Adrenal gland (tissue), 12 donors: ENCODE results near the gene GGTA1. TPM values are rescaled to one million over a fixed set of nuclear protein-coding genes. Genes with fewer than 3 reads are reported as not detected.
A peak's percentile ranks its signal among the peaks of the same experiment; 100 is the strongest.
"Not testable (repeated sequence)": the region's sequence is repeated elsewhere in the genome, so short reads cannot be mapped to it uniquely, and the experiment has no call there.

Source experiments
- DNase-seq, 7 donors: peaks; one replicate each; pipeline ENCODE4 v3.0.0-alpha.2; 2019 to 2020
- H3K27ac ChIP-seq, 5 donors: fragments of 200-600 bp; sonication (generic) in 4 of 5; 1 replicate in 3 of 5; 2 replicates in 2 of 5; pipeline versions ENCODE4 v1.5.1 to v1.8.0; 2016 to 2020; ENCODE audit warnings: mild to moderate bottlenecking in 1 of 5
- H3K27me3 ChIP-seq: fragments of 200-600 bp; 2 replicates; pipeline ENCODE4 v1.8.0; 2021
- H3K36me3 ChIP-seq, 2 donors: fragments of 200-600 bp; replicated peaks in 1 of 2; 1 replicate in 1 of 2; 2 replicates in 1 of 2; pipeline versions ENCODE4 v1.5.1 to v1.8.0; 2018 to 2022
- H3K4me1 ChIP-seq, 2 donors: fragments of 200-600 bp; replicated peaks in 1 of 2; 1 replicate in 1 of 2; 2 replicates in 1 of 2; pipeline versions ENCODE4 v1.5.1 to v1.8.0; 2018 to 2021
- H3K4me3 ChIP-seq, 4 donors: fragments of 200-600 bp; sonication (generic) in 3 of 4; one replicate each; pipeline ENCODE4 v1.5.1; 2016 to 2018
- H3K9me3 ChIP-seq, 3 donors: fragments of 200-600 bp; sonication (generic) in 1 of 3; replicated peaks in 1 of 3; 1 replicate in 2 of 3; 2 replicates in 1 of 3; pipeline versions ENCODE4 v1.5.1 to v1.8.0; 2016 to 2021
- CTCF ChIP-seq, 6 experiments: fragments of 450-650 bp in 4 of 6; fragments of 200-600 bp in 2 of 6; sonication (generic) in 1 of 6; IDR thresholded peaks; 1 replicate in 5 of 6; 2 replicates in 1 of 6; pipeline versions ENCODE4 v1.5.1 to v1.8.0; 2016 to 2021; ENCODE audit warnings: antibody characterized with exemption in 6 of 6, mild to moderate bottlenecking in 2 of 6, moderate library complexity in 1 of 6
- POLR2A ChIP-seq, 2 donors: fragments of 450-650 bp; IDR thresholded peaks; one replicate each; pipeline ENCODE4 v1.6.1; 2017; ENCODE audit warnings: antibody characterized with exemption in 2 of 2, mild to moderate bottlenecking in 2 of 2, moderate library complexity in 1 of 2
- WGBS, 4 donors: extraction: QIAGEN DNeasy Blood & Tissue Kit in 2 of 4; methylation state at CpG; one replicate each; pipeline versions ENCODE4 v1.1.5 to v1.1.7; 2013 to 2017; 5-methylcytosine and 5-hydroxymethylcytosine counted together
- intact Hi-C, 2 donors: fragments of 100-400 bp; cut with DNase I; formaldehyde crosslinking; loops; one replicate each; pipeline versions ENCODE4 v1.14.1 to v1.15.0; 2022 to 2023
- polyA plus RNA-seq, 3 donors: library from polyadenylated mRNA; stranded (reverse); fragments of 200-250 nt in 2 of 3; fragments of 350-450 nt in 1 of 3; fragmentation: Illumina TruSeq in 1 of 3; extraction: RNeasy Lipid Tissue Mini Kit (QIAGEN cat#74804) in 1 of 3; gene quantifications; one replicate each; pipeline ENCODE4 v1.2.3, GENCODE V29; 2013 to 2014
- total RNA-seq, 9 donors: library from RNA; depleted of rRNA in 4 of 9; stranded (reverse); fragments of >200 nt in 4 of 9; fragments of 120-200 nt in 1 of 9; fragmentation: NEBNext Ultra II Directional in 1 of 9; extraction: Animal tissue kit (Norgen Biotek cat#: 25700) in 1 of 9; gene quantifications; one replicate each; pipeline versions ENCODE4 v1.1.0 to v1.2.4, GENCODE V29; 2013 to 2023
- donor health status: healthy with polysubstance abuse.
- donor health status: Bipolar disorder and iron deficiency.
- donor health status: DM: yes; HTN: yes; CAD: no.
- donor health status: DM: no; HTN: no; CAD: no.
- donor health status: DM: no; HTN: no; CAD: no.
- donor health status: DM: yes; HTN: yes; CAD: no.

The GGTA1 gene
- total and polyA plus RNA-seq, 12 donors, result 1.5 to 34.1 (median 8.7) TPM

- Histone ChIP-seq H3K27ac (no peak overlapping the region), H3K27me3 (no peaks in the 10 kb centered on the region), H3K4me3 (no peak overlapping the region), H3K9me3 (no peaks in the 10 kb centered on the region), H3K36me3 (no peaks in the 10 kb centered on the region), H3K4me1 (peaks cover 8 to 9% of the 10 kb centered on the region in 2 donors)
- no peak for TF ChIP-seq CTCF (IDR thresholded peaks at IDR 0.05)
- TF ChIP-seq POLR2A (IDR thresholded peaks at IDR 0.05), result no peak
- WGBS, 4 donors, result 81 to 95% (median 87%) methylated on average over 6 to 16 of the region's 16 CpGs
- intact Hi-C loops, result no loop called here
- no peak for DNase-seq
Measured at GRCh38 chr9:121527371-121527770, 27.7 kb upstream of the GGTA1 start.

- H3K4me3 ChIP-seq, H3K27ac ChIP-seq, H3K36me3 ChIP-seq, H3K9me3 ChIP-seq, H3K4me1 ChIP-seq, H3K27me3 ChIP-seq, DNase-seq, intact Hi-C loops: not testable (repeated sequence)
- 73 to 88% (median 84%) methylated on average over 2 of the region's 2 CpGs for WGBS, 4 donors
Measured at GRCh38 chr9:121519688-121520087, 20.0 kb upstream of the GGTA1 start.

GRCh38 chr9:121518634-121519033 lies 19.0 kb upstream of the GGTA1 start:
- no peaks in the 10 kb centered on the region for H3K36me3 ChIP-seq
- H3K4me1 ChIP-seq, result no peaks in the 10 kb centered on the region
- DNase-seq, result no peak
- 91 to 100% (median 96%) methylated on average over 2 of the region's 2 CpGs for WGBS, 4 donors
- no peaks in the 10 kb centered on the region for H3K9me3 ChIP-seq
- no peaks in the 10 kb centered on the region for H3K27me3 ChIP-seq
- intact Hi-C loops, result no loop called here
- H3K27ac ChIP-seq, result no peak overlapping the region
- no peak for TF ChIP-seq POLR2A (IDR thresholded peaks at IDR 0.05)
- no peak for TF ChIP-seq CTCF (IDR thresholded peaks at IDR 0.05)
- no peak overlapping the region for H3K4me3 ChIP-seq

- H3K27me3 ChIP-seq, DNase-seq, H3K4me1 ChIP-seq, intact Hi-C loops, H3K4me3 ChIP-seq, H3K9me3 ChIP-seq, H3K36me3 ChIP-seq, H3K27ac ChIP-seq: not testable (repeated sequence)
- 73 to 85% (median 83%) methylated on average over 4 of the region's 4 CpGs for WGBS, 4 donors
Measured at GRCh38 chr9:121513166-121513565, 13.5 kb upstream of the GGTA1 start.

- 69 to 86% (median 74%) methylated on average over 11 to 15 of the region's 15 CpGs for WGBS, 4 donors
- Histone ChIP-seq H3K27ac (no peak overlapping the region), H3K9me3 (no peaks in the 10 kb centered on the region), H3K27me3 (no peaks in the 10 kb centered on the region), H3K4me1 (no peaks in the 10 kb centered on the region), H3K36me3 (no peaks in the 10 kb centered on the region), H3K4me3 (no peak overlapping the region)
- TF ChIP-seq POLR2A (IDR thresholded peaks at IDR 0.05) (no peak), CTCF (IDR thresholded peaks at IDR 0.05) (no peak)
- intact Hi-C loops, result no loop called here
- DNase-seq, result peak in 1 of 7 donors; percentile 37
Measured at GRCh38 chr9:121510766-121511550, 11.3 kb upstream of the GGTA1 start.
